GM23338 (cell line): ENCODE data around the gene KCNIP1. TPM values are rescaled to one million over a fixed set of nuclear protein-coding genes. Genes with fewer than 3 reads are reported as not detected.
A peak's percentile ranks its signal among the peaks of the same experiment; 100 is the strongest.

Experiments
- ATAC-seq: fragments of 200-7000 bp; cut with Tn5 transposase; 3 replicates; pipeline ENCODE4 v1.9.1; 2020
- DNase-seq: peaks from one replicate; pipeline ENCODE4 v3.0.0-alpha.2; 2015; ENCODE audit warnings: low spot score
- H2AFZ ChIP-seq: fragments of 200-600 bp; sonication (generic); 2 replicates; pipeline ENCODE4 v1.8.0; 2016; ENCODE audit warnings: antibody characterized with exemption, mild to moderate bottlenecking, moderate library complexity
- H3F3A ChIP-seq: fragments of 200-600 bp; sonication (generic); replicated peaks from 2 replicates; pipeline ENCODE4 v1.8.0; 2017; ENCODE audit warnings: antibody characterized with exemption, mixed run types, low read depth
- H3K27ac ChIP-seq: fragments of 200-600 bp; sonication (generic); 2 replicates; pipeline ENCODE4 v1.6.1; 2016; ENCODE audit warnings: low read depth
- H3K27me3 ChIP-seq: fragments of 200-600 bp; sonication (generic); 2 replicates; pipeline ENCODE4 v1.8.0; 2016; ENCODE audit warnings: mild to moderate bottlenecking, mixed run types, moderate library complexity; ENCODE audit not compliant: insufficient read depth
- H3K36me3 ChIP-seq: fragments of 200-600 bp; sonication (generic); 2 replicates; pipeline ENCODE4 v1.8.0; 2016; ENCODE audit warnings: mild to moderate bottlenecking; ENCODE audit not compliant: insufficient read depth
- H3K4me1 ChIP-seq: fragments of 200-600 bp; sonication (generic); 2 replicates; pipeline ENCODE4 v1.8.0; 2016; ENCODE audit warnings: mild to moderate bottlenecking, moderate library complexity; ENCODE audit not compliant: insufficient read depth
- H3K4me2 ChIP-seq: fragments of 200-600 bp; sonication (generic); 2 replicates; pipeline ENCODE4 v1.7.1; 2017; ENCODE audit warnings: mixed run types
- H3K4me3 ChIP-seq: fragments of 200-600 bp; sonication (generic); 2 replicates; pipeline ENCODE4 v1.6.1; 2016; ENCODE audit warnings: mixed run types
- H3K79me2 ChIP-seq: fragments of 200-600 bp; sonication (generic); replicated peaks from 2 replicates; pipeline ENCODE4 v1.8.0; 2017; ENCODE audit warnings: mild to moderate bottlenecking; ENCODE audit not compliant: insufficient read depth
- H3K9me2 ChIP-seq: fragments of 200-600 bp; sonication (generic); 2 replicates; pipeline ENCODE4 v1.8.0; 2017; ENCODE audit not compliant: insufficient read depth
- H4K20me1 ChIP-seq: fragments of 200-600 bp; sonication (generic); replicated peaks from 2 replicates; pipeline ENCODE4 v1.8.0; 2017; ENCODE audit warnings: mild to moderate bottlenecking; ENCODE audit not compliant: insufficient read depth
- H3K27ac Mint-ChIP-seq: 2 replicates; pipeline ENCODE4 v1.8.0; 2020; ENCODE audit warnings: inconsistent platforms, mild to moderate bottlenecking, moderate library complexity, mixed read lengths
- H3K27me3 Mint-ChIP-seq: 3 replicates; pipeline ENCODE4 v1.8.0; 2022; ENCODE audit warnings: low read depth, mild to moderate bottlenecking, moderate library complexity, mixed read lengths, inconsistent platforms; ENCODE audit not compliant: insufficient read depth, poor library complexity
- H3K36me3 Mint-ChIP-seq: 3 replicates; pipeline ENCODE4 v1.8.0; 2021; ENCODE audit warnings: low read depth, mild to moderate bottlenecking, inconsistent platforms, moderate library complexity, mixed read lengths
- H3K4me1 Mint-ChIP-seq: 3 replicates; pipeline ENCODE4 v1.8.0; 2020; ENCODE audit warnings: mild to moderate bottlenecking, inconsistent platforms, mixed read lengths
- H3K4me3 Mint-ChIP-seq: 3 replicates; pipeline ENCODE4 v1.8.0; 2021; ENCODE audit warnings: moderate library complexity, mild to moderate bottlenecking, inconsistent platforms, mixed read lengths
- H3K9me3 Mint-ChIP-seq: 3 replicates; pipeline ENCODE4 v1.8.0; 2020; ENCODE audit warnings: moderate library complexity, mild to moderate bottlenecking, inconsistent platforms, mixed read lengths
- CREB1 ChIP-seq: fragments of 250-450 bp; sonication (Bioruptor Pico); IDR thresholded peaks from 2 replicates; pipeline ENCODE4 v1.5.0; 2020; ENCODE audit warnings: low read depth, mild to moderate bottlenecking, moderate library complexity
- CTCF ChIP-seq, 2 experiments: fragments of 200-600 bp in 1 of 2; sonication (generic) in 1 of 2; conservative IDR thresholded peaks; 2 replicates each; pipeline versions ENCODE4 v1.5.1 to v1.6.1; 2016 to 2017; ENCODE audit warnings: antibody characterized with exemption in 2 of 2, low read depth in 2 of 2, mild to moderate bottlenecking in 2 of 2, moderate library complexity in 1 of 2
- EZH2 ChIP-seq: fragments of 200-600 bp; sonication (generic); IDR thresholded peaks from one replicate; pipeline ENCODE4 v1.8.0; 2017; ENCODE audit warnings: antibody characterized with exemption, mild to moderate bottlenecking, low read depth; ENCODE audit not compliant: unreplicated experiment
- EZH2phosphoT487 ChIP-seq: fragments of 200-600 bp; sonication (generic); IDR thresholded peaks from one replicate; pipeline ENCODE4 v1.8.1; 2018; ENCODE audit warnings: antibody characterized with exemption; ENCODE audit not compliant: unreplicated experiment
- JUNB ChIP-seq: IDR thresholded peaks from one replicate; pipeline ENCODE4 v1.6.1; 2016; ENCODE audit warnings: antibody characterized with exemption; ENCODE audit not compliant: unreplicated experiment
- REST ChIP-seq: IDR thresholded peaks from one replicate; pipeline ENCODE4 v1.6.1; 2018; ENCODE audit warnings: antibody characterized with exemption; ENCODE audit not compliant: unreplicated experiment
- ZNF114 ChIP-seq: fragments of 250-450 bp; sonication (Bioruptor Pico); IDR thresholded peaks from 2 replicates; pipeline ENCODE4 v1.5.0; 2020; ENCODE audit warnings: mild to moderate bottlenecking, moderate library complexity
- ZNF331 ChIP-seq: fragments of 250-450 bp; sonication (Bioruptor Pico); IDR thresholded peaks from 2 replicates; pipeline ENCODE4 v1.5.0; 2020; ENCODE audit warnings: low read depth, mild to moderate bottlenecking, moderate library complexity
- ZNF462 ChIP-seq: fragments of 250-450 bp; sonication (Bioruptor Pico); IDR thresholded peaks from 2 replicates; pipeline ENCODE4 v1.5.0; 2020; ENCODE audit warnings: mild to moderate bottlenecking, moderate library complexity
- polyA plus RNA-seq: library from polyadenylated mRNA; unstranded; fragments of >200 nt; fragmentation: Nextera tagmentation; extraction: Ambion mirVana; gene quantifications from 2 replicates; pipeline ENCODE4 v1.2.1, GENCODE V29; 2016
- total RNA-seq: library from RNA; depleted of rRNA; stranded (reverse); fragments of >200 nt; shearing (Covaris generic); gene quantifications from 2 replicates; pipeline ENCODE4 v1.2.3, GENCODE V29; 2014

The KCNIP1 gene
- total and polyA plus RNA-seq, 2 experiments from 2014 or later, result 0.31 to 0.87 TPM

- Histone ChIP-seq H3K4me3 (no peak overlapping the region), H3K4me2 (no peak overlapping the region), H3K9me2 (no peaks in the 10 kb centered on the region; the same call in 1 of the 2 replicates), H3K79me2 (no peaks in the 10 kb centered on the region), H4K20me1 (no peaks in the 10 kb centered on the region), H3F3A (no peaks in the 10 kb centered on the region), H3K36me3 (no peaks in the 10 kb centered on the region), H3K27me3 (no peaks in the 10 kb centered on the region), H3K27ac (no peak overlapping the region), H3K4me1 (no peaks in the 10 kb centered on the region), H2AFZ (peak overlapping the region; percentile 56)
- no peak for DNase-seq
- Mint-ChIP-seq H3K36me3 (no peaks in the 10 kb centered on the region), H3K4me3 (no peak overlapping the region), H3K4me1 (peaks cover 21% of the 10 kb centered on the region), H3K27me3 (peaks cover 8% of the 10 kb centered on the region), H3K27ac (no peak overlapping the region), H3K9me3 (no peaks in the 10 kb centered on the region; the same call in 2 of the 3 replicates)
- no peak for TF ChIP-seq REST
- TF ChIP-seq JUNB, result no peak
- no peak for ATAC-seq
Observed at GRCh38 chr5:170497311-170498038, 6.3 kb upstream of the KCNIP1 start.

- H2AFZ ChIP-seq, result no peak overlapping the region
- Mint-ChIP-seq H3K4me1 (peaks cover 29% of the 10 kb centered on the region), H3K4me3 (no peak overlapping the region), H3K9me3 (peaks cover 3% of the 10 kb centered on the region; the same call in 2 of the 3 replicates), H3K27ac (no peak overlapping the region), H3K27me3 (peaks cover 18% of the 10 kb centered on the region), H3K36me3 (no peaks in the 10 kb centered on the region)
- no peak overlapping the region for H3K4me2 ChIP-seq
- H3K9me2 ChIP-seq, result no peaks in the 10 kb centered on the region
- no peak overlapping the region for H3K27ac ChIP-seq
- H3K4me1 ChIP-seq, result no peaks in the 10 kb centered on the region
- no peaks in the 10 kb centered on the region for H3K36me3 ChIP-seq
- H4K20me1 ChIP-seq, result no peaks in the 10 kb centered on the region
- no peak for DNase-seq
- H3F3A ChIP-seq, result no peaks in the 10 kb centered on the region
- H3K4me3 ChIP-seq, result no peak overlapping the region
- peaks cover 7% of the 10 kb centered on the region for H3K27me3 ChIP-seq
- no peak for ATAC-seq
- H3K79me2 ChIP-seq, result no peaks in the 10 kb centered on the region
- no peak for TF ChIP-seq EZH2
- TF ChIP-seq ZNF114 (CRISPR knock-in tag), result no peak
- TF ChIP-seq ZNF331 (CRISPR knock-in tag), result no peak
- TF ChIP-seq CREB1 (CRISPR knock-in tag), result no peak
- no peak for TF ChIP-seq ZNF462 (CRISPR knock-in tag)
- TF ChIP-seq CTCF (conservative IDR thresholded peaks at IDR 0.05; ENCODE audit: low read depth in 2 of 2), result no peak
- no peak for TF ChIP-seq JUNB
- TF ChIP-seq EZH2phosphoT487, result no peak
Observed at GRCh38 chr5:170498811-170499351, 4.9 kb upstream of the KCNIP1 start.
